Glutamatergic neuron (in vitro differentiated cells): ENCODE results near the gene ACSF2. TPM values are rescaled to one million over a fixed set of nuclear protein-coding genes. Genes with fewer than 3 reads are reported as not detected.
A peak's percentile ranks its signal among the peaks of the same experiment; 100 is the strongest.

Experiments
- DNase-seq: peaks from one replicate; pipeline ENCODE4 v3.0.0; 2022
- H3K27ac Mint-ChIP-seq: one replicate; pipeline ENCODE4 v1.8.0; 2020; ENCODE audit warnings: mild to moderate bottlenecking, mixed read lengths, inconsistent platforms; ENCODE audit not compliant: unreplicated experiment
- H3K27me3 Mint-ChIP-seq: one replicate; pipeline ENCODE4 v1.8.0; 2020; ENCODE audit warnings: mild to moderate bottlenecking, moderate library complexity, mixed read lengths, inconsistent platforms; ENCODE audit not compliant: unreplicated experiment
- H3K36me3 Mint-ChIP-seq: one replicate; pipeline ENCODE4 v1.8.0; 2020; ENCODE audit warnings: mild to moderate bottlenecking, mixed read lengths, inconsistent platforms; ENCODE audit not compliant: unreplicated experiment
- H3K4me1 Mint-ChIP-seq: one replicate; pipeline ENCODE4 v1.8.0; 2020; ENCODE audit warnings: mild to moderate bottlenecking, low read depth, mixed read lengths, inconsistent platforms; ENCODE audit not compliant: unreplicated experiment
- H3K4me3 Mint-ChIP-seq: one replicate; pipeline ENCODE4 v1.8.0; 2020; ENCODE audit warnings: mild to moderate bottlenecking, mixed read lengths, inconsistent platforms; ENCODE audit not compliant: unreplicated experiment
- H3K9me3 Mint-ChIP-seq: one replicate; pipeline ENCODE4 v1.8.0; 2020; ENCODE audit warnings: mild to moderate bottlenecking, moderate library complexity, mixed read lengths, inconsistent platforms; ENCODE audit not compliant: unreplicated experiment
- CTCF ChIP-seq: fragments of 200-600 bp; sonication (generic); IDR thresholded peaks from one replicate; pipeline ENCODE4 v1.5.0; 2021; ENCODE audit not compliant: partially characterized antibody, unreplicated experiment
- total RNA-seq: library from RNA; stranded (reverse); fragmentation: NEBNext Ultra II Directional; extraction: Animal tissue kit (Norgen Biotek cat#: 25700); gene quantifications from one replicate; pipeline ENCODE4 v1.2.1, GENCODE V29; 2021; ENCODE audit not compliant: unreplicated experiment

ACSF2 gene
- total RNA-seq, 1 donor from 2014 or later, result 52.2 TPM

GRCh38 chr17:50499721-50500120 lies 73.7 kb downstream of the ACSF2 start:
- TF ChIP-seq CTCF, result no peak
- peaks cover 3% of the 10 kb centered on the region for H3K27me3 Mint-ChIP-seq
- no peak for DNase-seq
- no peak overlapping the region for H3K27ac Mint-ChIP-seq
- no peak overlapping the region for H3K4me3 Mint-ChIP-seq
- peaks cover 4% of the 10 kb centered on the region for H3K9me3 Mint-ChIP-seq
- H3K4me1 Mint-ChIP-seq, result no peaks in the 10 kb centered on the region
- H3K36me3 Mint-ChIP-seq, result no peaks in the 10 kb centered on the region

GRCh38 chr17:50501054-50501453 lies 75.0 kb downstream of the ACSF2 start:
- peak; percentile 72 for TF ChIP-seq CTCF
- Mint-ChIP-seq H3K27ac (no peak overlapping the region), H3K4me3 (no peak overlapping the region), H3K9me3 (peaks cover 4% of the 10 kb centered on the region), H3K36me3 (no peaks in the 10 kb centered on the region), H3K4me1 (no peaks in the 10 kb centered on the region), H3K27me3 (peaks cover 5% of the 10 kb centered on the region)
- DNase-seq, result peak; percentile 49

- no peak for DNase-seq
- Mint-ChIP-seq H3K36me3 (no peaks in the 10 kb centered on the region), H3K4me3 (no peak overlapping the region), H3K27me3 (peaks cover 6% of the 10 kb centered on the region), H3K9me3 (peaks cover 4% of the 10 kb centered on the region), H3K4me1 (no peaks in the 10 kb centered on the region), H3K27ac (no peak overlapping the region)
- no peak for TF ChIP-seq CTCF
These were observed 76.4 kb downstream of the ACSF2 start for GRCh38 chr17:50502301-50502990.

- DNase-seq, result no peak
- Mint-ChIP-seq H3K27me3 (peaks cover 12% of the 10 kb centered on the region), H3K36me3 (no peaks in the 10 kb centered on the region), H3K27ac (no peak overlapping the region), H3K4me1 (no peaks in the 10 kb centered on the region), H3K4me3 (no peak overlapping the region), H3K9me3 (peaks cover 7% of the 10 kb centered on the region)
- no peak for TF ChIP-seq CTCF
These were observed 79.6 kb downstream of the ACSF2 start for GRCh38 chr17:50505591-50506130.

GRCh38 chr17:50506298-50506697 lies 80.3 kb downstream of the ACSF2 start:
- H3K9me3 Mint-ChIP-seq, result peaks cover 7% of the 10 kb centered on the region
- H3K36me3 Mint-ChIP-seq, result no peaks in the 10 kb centered on the region
- H3K4me1 Mint-ChIP-seq, result peaks cover 5% of the 10 kb centered on the region
- H3K27ac Mint-ChIP-seq, result peak overlapping the region; percentile 22
- H3K4me3 Mint-ChIP-seq, result peak overlapping the region; percentile 59
- peaks cover 12% of the 10 kb centered on the region for H3K27me3 Mint-ChIP-seq
- no peak for TF ChIP-seq CTCF
- DNase-seq, result no peak
